AG09309 (cell line): ENCODE measurements around the gene ARHGAP6.

ENCODE experiments used
- DNase-seq: peaks from one replicate; pipeline ENCODE4 v3.0.0-alpha.2; 2010; ENCODE audit warnings: low read depth
- H3K4me3 ChIP-seq: 2 replicates; pipeline ENCODE4 v1.5.1; 2011; ENCODE audit warnings: mild to moderate bottlenecking, low read depth, low read length, moderate library complexity; ENCODE audit not compliant: control insufficient read depth
- TF ChIP-seq, protein P1 (sequence below): IDR thresholded peaks from 2 replicates; pipeline ENCODE4 v1.5.1; 2011; ENCODE audit warnings: mild to moderate bottlenecking, low read depth, low read length, inconsistent platforms; ENCODE audit not compliant: insufficient read depth, control insufficient read depth; ENCODE audit errors: missing control alignments

Gene ARHGAP6

DNA sequence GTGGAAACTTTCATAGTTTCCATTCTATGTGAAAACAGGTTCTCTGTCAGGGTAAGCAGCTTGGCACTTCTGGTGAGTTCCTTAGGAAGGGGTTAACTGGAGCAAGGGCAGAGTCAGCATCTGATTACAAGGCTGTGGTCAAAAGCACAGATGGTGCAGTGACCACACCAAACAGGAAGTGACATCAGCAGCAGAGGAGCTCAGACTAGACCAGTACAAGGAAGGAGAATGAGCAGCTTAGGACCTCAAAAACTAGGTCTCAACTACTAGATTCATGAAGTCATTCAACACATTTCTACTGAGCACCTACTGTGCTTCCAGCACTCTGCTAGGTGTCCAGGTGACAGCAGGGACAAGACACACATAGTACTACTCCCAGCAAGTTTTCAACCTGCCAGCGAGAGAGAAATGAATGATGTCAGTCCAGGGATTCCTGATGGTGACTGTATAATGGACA lies 242.3 kb downstream of the ARHGAP6 start:
- no peak overlapping the region for H3K4me3 ChIP-seq
- no peak for DNase-seq
- TF ChIP-seq, protein P1, sequence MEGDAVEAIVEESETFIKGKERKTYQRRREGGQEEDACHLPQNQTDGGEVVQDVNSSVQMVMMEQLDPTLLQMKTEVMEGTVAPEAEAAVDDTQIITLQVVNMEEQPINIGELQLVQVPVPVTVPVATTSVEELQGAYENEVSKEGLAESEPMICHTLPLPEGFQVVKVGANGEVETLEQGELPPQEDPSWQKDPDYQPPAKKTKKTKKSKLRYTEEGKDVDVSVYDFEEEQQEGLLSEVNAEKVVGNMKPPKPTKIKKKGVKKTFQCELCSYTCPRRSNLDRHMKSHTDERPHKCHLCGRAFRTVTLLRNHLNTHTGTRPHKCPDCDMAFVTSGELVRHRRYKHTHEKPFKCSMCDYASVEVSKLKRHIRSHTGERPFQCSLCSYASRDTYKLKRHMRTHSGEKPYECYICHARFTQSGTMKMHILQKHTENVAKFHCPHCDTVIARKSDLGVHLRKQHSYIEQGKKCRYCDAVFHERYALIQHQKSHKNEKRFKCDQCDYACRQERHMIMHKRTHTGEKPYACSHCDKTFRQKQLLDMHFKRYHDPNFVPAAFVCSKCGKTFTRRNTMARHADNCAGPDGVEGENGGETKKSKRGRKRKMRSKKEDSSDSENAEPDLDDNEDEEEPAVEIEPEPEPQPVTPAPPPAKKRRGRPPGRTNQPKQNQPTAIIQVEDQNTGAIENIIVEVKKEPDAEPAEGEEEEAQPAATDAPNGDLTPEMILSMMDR: no peak

- H3K4me3 ChIP-seq: no peak overlapping the region
- TF ChIP-seq, protein P1: no peak
- no peak for DNase-seq
These were observed 243.2 kb downstream of the ARHGAP6 start for GRCh38 chrX:11422525-11422857.

DNA sequence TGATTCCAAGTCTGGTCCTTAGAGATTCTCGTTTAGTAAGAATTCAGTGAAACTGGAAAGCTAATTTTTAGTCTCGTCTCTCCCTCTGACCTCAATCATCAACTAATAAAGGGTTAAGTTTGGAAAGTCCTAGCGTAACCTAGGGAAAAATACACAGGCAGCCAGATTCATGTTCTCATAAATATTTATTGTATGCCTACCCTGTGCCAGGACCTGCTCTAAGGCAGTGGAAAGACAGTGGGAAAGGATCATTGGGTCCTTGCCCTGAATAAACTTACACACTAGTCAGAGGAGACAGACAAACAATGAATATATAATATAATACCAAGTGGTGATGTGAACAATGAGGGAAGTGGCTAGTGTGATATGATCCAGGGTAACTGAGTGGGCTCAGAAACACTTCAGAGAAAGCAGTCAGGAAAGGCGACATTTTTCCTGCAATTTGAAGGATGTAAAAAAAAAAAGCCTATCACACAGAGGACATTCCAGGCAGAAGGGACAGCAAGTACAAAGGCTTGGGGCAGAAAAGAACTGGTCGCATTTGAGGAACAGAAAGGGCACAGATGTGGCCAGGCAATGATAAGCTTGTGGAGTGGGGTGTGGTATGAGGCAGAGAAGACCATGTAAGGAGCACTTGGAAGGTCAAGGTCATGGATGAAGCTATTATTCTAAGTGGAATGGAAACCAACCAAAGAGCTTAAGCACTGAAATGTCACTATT lies 243.8 kb downstream of the ARHGAP6 start:
- TF ChIP-seq, protein P1: no peak
- no peak for DNase-seq
- no peak overlapping the region for H3K4me3 ChIP-seq

GRCh38 chrX:11420851-11421250 lies 244.9 kb downstream of the ARHGAP6 start:
- TF ChIP-seq, protein P1: no peak
- DNase-seq: no peak
- H3K4me3 ChIP-seq: no peak overlapping the region

DNA sequence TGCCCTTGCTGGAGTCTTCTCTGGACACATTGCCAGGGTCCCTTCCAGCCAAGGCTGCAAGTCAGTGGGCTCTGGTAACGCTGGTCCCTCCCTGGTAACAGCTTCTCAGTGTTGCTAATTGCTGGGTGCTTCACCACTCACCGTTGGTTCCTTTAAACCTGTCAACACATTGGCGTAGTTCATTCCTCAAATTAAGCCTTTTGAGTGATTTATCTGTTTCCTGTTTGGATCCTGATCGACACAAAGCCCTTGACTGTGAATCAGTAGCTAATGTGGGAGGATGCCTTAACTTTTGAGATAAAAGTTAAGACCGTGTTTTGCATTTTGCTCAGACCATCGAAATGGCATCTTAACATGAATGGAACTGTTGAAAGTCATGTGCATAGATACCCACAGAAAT lies 246.6 kb downstream of the ARHGAP6 start:
- TF ChIP-seq, protein P1: no peak
- no peak for DNase-seq
- no peak overlapping the region for H3K4me3 ChIP-seq

GRCh38 chrX:11416600-11416999 lies 249.1 kb downstream of the ARHGAP6 start:
- no peak overlapping the region for H3K4me3 ChIP-seq
- no peak for DNase-seq
- TF ChIP-seq, protein P1: no peak
